Colonic mucosa (tissue), 4 donors: ENCODE results near the gene NECTIN1. TPM values are rescaled to one million over a fixed set of nuclear protein-coding genes. Genes with fewer than 3 reads are reported as not detected.

Experiments used
- DNase-seq: peaks from one replicate; pipeline ENCODE4 v3.0.0-alpha.2; 2020
- H3K27ac ChIP-seq: fragments of 200-600 bp; one replicate; pipeline ENCODE4 v1.8.0; 2021
- H3K27me3 ChIP-seq: fragments of 200-600 bp; one replicate; pipeline ENCODE4 v1.8.0; 2021
- H3K36me3 ChIP-seq: fragments of 200-600 bp; one replicate; pipeline ENCODE4 v1.8.0; 2021
- H3K4me1 ChIP-seq: fragments of 200-600 bp; one replicate; pipeline ENCODE4 v1.8.0; 2021; ENCODE audit warnings: mild to moderate bottlenecking
- H3K4me3 ChIP-seq: fragments of 200-600 bp; one replicate; pipeline ENCODE4 v1.8.0; 2021
- H3K9ac ChIP-seq, 2 donors: one replicate each; pipeline ENCODE4 v1.7.0; 2013; ENCODE audit warnings: control low read depth in 2 of 2, low read depth in 2 of 2, low read length in 2 of 2
- H3K9me3 ChIP-seq: fragments of 200-600 bp; one replicate; pipeline ENCODE4 v1.8.0; 2021
- intact Hi-C: fragments of 100-400 bp; cut with DNase I; formaldehyde crosslinking; loops from one replicate; pipeline ENCODE4 v1.14.1; 2022
- total RNA-seq, 2 donors: library from RNA; stranded (reverse); fragmentation: NEBNext Ultra II Directional in 1 of 2; extraction: Animal tissue kit (Norgen Biotek cat#: 25700) in 1 of 2; gene quantifications; one replicate each; pipeline ENCODE4 v1.2.1, GENCODE V29; 2021
- TF ChIP-seq, protein P1 (sequence below): fragments of 200-600 bp; IDR thresholded peaks from one replicate; pipeline ENCODE4 v1.8.0; 2022; ENCODE audit warnings: antibody characterized with exemption, mild to moderate bottlenecking
- donor health status: healthy.
- donor health status: DM: no; HTN: no; CAD: no.
- donor health status: DM: no; HTN: no; CAD: no.

NECTIN1 gene
- total RNA-seq, 2 donors from 2014 or later = 53.0 to 59.9 TPM

DNA sequence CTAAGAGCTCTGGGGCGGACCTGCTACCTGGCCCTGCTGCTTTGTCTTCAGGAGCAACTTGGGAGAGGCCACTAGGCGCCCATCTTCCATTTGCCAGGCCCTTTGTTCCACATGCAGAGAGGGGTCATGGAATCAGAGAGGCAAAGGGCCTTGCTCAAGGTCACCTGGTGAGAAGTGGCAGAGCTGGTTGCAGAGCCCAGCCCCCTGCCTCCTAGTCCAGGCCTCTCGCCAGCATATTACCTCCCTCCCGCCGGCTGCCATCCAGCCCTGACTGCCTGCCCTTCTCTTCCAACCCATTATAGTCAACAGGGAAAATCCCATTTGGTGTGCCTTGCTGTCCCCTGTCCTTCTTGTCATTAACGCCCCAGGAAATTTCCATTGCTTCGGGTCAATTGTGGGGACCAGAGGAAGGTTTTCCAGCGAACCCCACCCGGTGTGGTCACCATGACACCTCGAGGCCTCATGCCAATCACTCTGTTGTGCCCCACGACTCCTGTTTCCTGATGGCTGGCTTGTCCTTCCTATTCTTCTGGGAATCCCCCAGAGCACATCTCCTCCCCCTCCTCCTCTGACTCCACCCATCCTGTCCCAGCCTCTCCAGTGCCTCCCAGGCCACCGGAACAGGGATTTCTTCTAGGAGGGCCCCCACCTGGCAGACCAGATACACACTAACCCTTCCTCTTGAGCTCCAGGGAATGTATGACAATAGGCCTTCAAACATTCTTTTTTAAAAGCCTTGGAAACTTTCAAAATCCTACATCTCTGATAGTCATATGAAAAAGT is 77.0 kb downstream of the NECTIN1 start:
- Histone ChIP-seq H3K4me1 (no peaks in the 10 kb centered on the region), H3K4me3 (no peak overlapping the region)
- no peak for DNase-seq

DNA sequence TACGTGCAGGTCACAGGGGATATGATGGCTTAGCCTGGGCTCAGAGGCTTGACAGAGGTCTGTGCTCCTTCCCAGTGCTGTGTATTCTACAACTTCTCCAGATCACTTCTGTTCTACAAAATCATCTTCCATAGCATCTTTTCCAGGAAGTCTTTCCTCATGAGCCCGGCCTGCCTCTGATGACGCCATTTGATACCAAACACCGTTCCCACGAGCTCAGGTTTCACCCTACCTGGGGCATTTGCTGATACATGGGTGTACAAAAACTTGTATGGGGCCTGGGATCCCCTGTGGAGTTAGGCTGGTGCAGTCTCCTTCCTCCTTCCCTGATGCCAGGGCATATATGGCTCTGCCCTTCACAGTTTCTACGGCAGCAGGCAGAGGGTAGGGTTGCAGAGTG is 78.7 kb downstream of the NECTIN1 start:
- Histone ChIP-seq H3K36me3 (no peaks in the 10 kb centered on the region), H3K27ac (no peak overlapping the region), H3K9ac (no peak overlapping the region), H3K9me3 (no peaks in the 10 kb centered on the region), H3K4me1 (no peaks in the 10 kb centered on the region), H3K27me3 (no peaks in the 10 kb centered on the region), H3K4me3 (no peak overlapping the region)
- TF ChIP-seq, protein P1, sequence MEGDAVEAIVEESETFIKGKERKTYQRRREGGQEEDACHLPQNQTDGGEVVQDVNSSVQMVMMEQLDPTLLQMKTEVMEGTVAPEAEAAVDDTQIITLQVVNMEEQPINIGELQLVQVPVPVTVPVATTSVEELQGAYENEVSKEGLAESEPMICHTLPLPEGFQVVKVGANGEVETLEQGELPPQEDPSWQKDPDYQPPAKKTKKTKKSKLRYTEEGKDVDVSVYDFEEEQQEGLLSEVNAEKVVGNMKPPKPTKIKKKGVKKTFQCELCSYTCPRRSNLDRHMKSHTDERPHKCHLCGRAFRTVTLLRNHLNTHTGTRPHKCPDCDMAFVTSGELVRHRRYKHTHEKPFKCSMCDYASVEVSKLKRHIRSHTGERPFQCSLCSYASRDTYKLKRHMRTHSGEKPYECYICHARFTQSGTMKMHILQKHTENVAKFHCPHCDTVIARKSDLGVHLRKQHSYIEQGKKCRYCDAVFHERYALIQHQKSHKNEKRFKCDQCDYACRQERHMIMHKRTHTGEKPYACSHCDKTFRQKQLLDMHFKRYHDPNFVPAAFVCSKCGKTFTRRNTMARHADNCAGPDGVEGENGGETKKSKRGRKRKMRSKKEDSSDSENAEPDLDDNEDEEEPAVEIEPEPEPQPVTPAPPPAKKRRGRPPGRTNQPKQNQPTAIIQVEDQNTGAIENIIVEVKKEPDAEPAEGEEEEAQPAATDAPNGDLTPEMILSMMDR = no peak
- intact Hi-C loops = no loop called here
- no peak for DNase-seq

More for the DNA sequence above, 77.0 kb downstream of the NECTIN1 start:
- no peak overlapping the region for H3K9ac ChIP-seq
- TF ChIP-seq, protein P1 = no peak
- H3K9me3 ChIP-seq = no peaks in the 10 kb centered on the region
- H3K27me3 ChIP-seq = no peaks in the 10 kb centered on the region
- no peaks in the 10 kb centered on the region for H3K36me3 ChIP-seq
- no peak overlapping the region for H3K27ac ChIP-seq
- intact Hi-C loops = no loop called here

DNA sequence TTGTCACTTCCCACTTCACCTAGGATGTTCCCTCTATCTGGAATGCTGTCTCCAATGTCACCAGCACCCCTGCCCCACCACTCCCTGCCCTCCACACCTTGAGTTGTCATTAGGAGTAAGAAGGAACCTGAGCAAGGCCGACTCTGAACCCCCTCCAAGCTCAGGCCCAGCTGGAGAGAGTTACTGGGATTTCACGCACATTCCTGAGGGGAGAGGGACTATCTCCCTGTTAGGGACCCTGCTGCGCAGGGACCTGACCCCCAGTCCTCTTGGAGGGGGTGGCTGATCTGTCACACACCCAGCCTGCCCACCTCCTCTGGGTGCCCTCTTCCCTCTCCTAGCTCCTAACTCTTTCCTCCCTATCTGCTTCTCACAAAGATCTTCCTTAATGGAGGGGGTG is 81.7 kb downstream of the NECTIN1 start:
- Histone ChIP-seq H3K9me3 (no peaks in the 10 kb centered on the region), H3K27ac (no peak overlapping the region), H3K36me3 (no peaks in the 10 kb centered on the region), H3K4me3 (no peak overlapping the region), H3K9ac (no peak overlapping the region), H3K4me1 (no peaks in the 10 kb centered on the region), H3K27me3 (no peaks in the 10 kb centered on the region)
- intact Hi-C loops = no loop called here
- TF ChIP-seq, protein P1 = no peak
- no peak for DNase-seq

DNA sequence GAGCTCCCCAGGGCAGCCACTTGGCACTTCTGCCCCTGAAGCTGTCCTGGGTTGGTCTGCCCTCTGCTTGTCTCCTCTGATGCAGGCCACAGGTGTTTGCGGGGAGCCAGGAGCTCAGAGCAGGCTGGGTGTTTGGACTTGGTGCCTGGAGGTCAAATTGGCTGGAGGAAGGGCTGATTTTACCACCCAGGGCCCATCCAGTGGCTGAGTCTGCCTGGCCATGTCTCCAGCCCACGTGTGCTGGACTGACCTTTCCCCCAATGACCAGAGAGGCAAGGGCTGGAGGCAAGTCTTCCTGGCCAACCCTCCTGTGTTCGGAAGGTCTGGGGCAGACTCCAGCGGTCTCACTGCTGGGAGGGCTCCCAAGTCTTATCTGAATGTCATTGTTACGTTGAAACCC is 84.0 kb downstream of the NECTIN1 start:
- intact Hi-C loops = no loop called here
- no peaks in the 10 kb centered on the region for H3K9me3 ChIP-seq
- TF ChIP-seq, protein P1 = no peak
- H3K27ac ChIP-seq = no peak overlapping the region
- H3K36me3 ChIP-seq = no peaks in the 10 kb centered on the region
- no peak for DNase-seq
- H3K27me3 ChIP-seq = no peaks in the 10 kb centered on the region
- no peak overlapping the region for H3K4me3 ChIP-seq
- H3K4me1 ChIP-seq = no peaks in the 10 kb centered on the region
- H3K9ac ChIP-seq = no peak overlapping the region

DNA sequence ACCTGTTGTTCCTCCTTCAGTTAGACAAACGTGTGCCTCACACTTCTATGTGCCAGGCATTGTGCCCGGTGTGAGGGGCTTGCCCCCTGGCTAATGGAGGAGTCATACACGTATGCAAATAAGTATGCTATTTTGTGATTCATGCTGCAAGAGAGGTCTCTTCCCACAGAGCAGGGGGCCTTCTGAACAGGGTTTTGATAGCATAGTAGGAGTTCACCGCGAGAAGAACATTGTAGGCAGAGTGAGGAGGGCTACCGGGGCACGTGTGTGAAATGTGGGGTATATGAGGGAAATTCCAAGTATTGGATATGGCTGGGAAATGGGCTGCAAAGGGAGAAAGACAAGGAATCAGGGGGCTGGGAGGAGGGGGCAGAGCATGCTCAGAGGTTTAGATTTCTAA is 84.5 kb downstream of the NECTIN1 start:
- no peak for DNase-seq
- intact Hi-C loops = loop anchor here (5.0 kb wide), 1 partner anchor 463 kb away; no protein-coding TSS in a partner anchor
- TF ChIP-seq, protein P1 = no peak
- no peaks in the 10 kb centered on the region for H3K9me3 ChIP-seq
- H3K27ac ChIP-seq = no peak overlapping the region
- H3K4me1 ChIP-seq = no peaks in the 10 kb centered on the region
- H3K4me3 ChIP-seq = no peak overlapping the region
- no peak overlapping the region for H3K9ac ChIP-seq
- H3K27me3 ChIP-seq = no peaks in the 10 kb centered on the region
- H3K36me3 ChIP-seq = no peaks in the 10 kb centered on the region
